ENCODE data around the gene CIRBP.
A peak's percentile ranks its signal among the peaks of the same experiment; 100 is the strongest.

The CIRBP gene

GRCh38 chr19:1282588-1283206, 13.6 kb downstream of the CIRBP start:
- DNase-seq: peak; percentile 45

GRCh38 chr19:1283207-1283916, 14.2 kb downstream of the CIRBP start:
- no peak for DNase-seq

- no peak for DNase-seq
Observed at GRCh38 chr19:1283917-1284292, 14.8 kb downstream of the CIRBP start.

- peak; percentile 60 for DNase-seq
Observed at GRCh38 chr19:1284293-1284978, 15.3 kb downstream of the CIRBP start.

- no peak for DNase-seq
Observed at GRCh38 chr19:1284979-1285736, 16.0 kb downstream of the CIRBP start.

GRCh38 chr19:1285737-1286360, 16.7 kb downstream of the CIRBP start, which contains the start of gene EFNA2:
EFNA2 (plus strand) TSS chr19:1285873; CDS start chr19:1286169, 296 bp downstream.
- peak; percentile 49 for DNase-seq

GRCh38 chr19:1286487-1287353, 17.6 kb downstream of the CIRBP start:
- no peak for DNase-seq

- peak; percentile 70 for DNase-seq
Observed at GRCh38 chr19:1287354-1288225, 18.5 kb downstream of the CIRBP start.

- no peak for DNase-seq
Observed at GRCh38 chr19:1288226-1288612, 19.1 kb downstream of the CIRBP start.

- peak; percentile 56 for DNase-seq
Observed at GRCh38 chr19:1288833-1289685, 19.9 kb downstream of the CIRBP start.

- no peak for DNase-seq
Observed at GRCh38 chr19:1289686-1290025, 20.5 kb downstream of the CIRBP start.

GRCh38 chr19:1290196-1290702, 21.1 kb downstream of the CIRBP start:
- DNase-seq: no peak

GRCh38 chr19:1290703-1291651, 21.8 kb downstream of the CIRBP start:
- DNase-seq: peak; percentile 51

GRCh38 chr19:1291761-1292418, 22.8 kb downstream of the CIRBP start:
- no peak for DNase-seq

- DNase-seq: peak; percentile 24
Observed at GRCh38 chr19:1292419-1293151, 23.5 kb downstream of the CIRBP start.

- no peak for DNase-seq
Observed at GRCh38 chr19:1293782-1294604, 24.9 kb downstream of the CIRBP start.
